Measurements from ENCODE around the gene CDS1. TPM values are rescaled to one million over a fixed set of nuclear protein-coding genes. Genes with fewer than 3 reads are reported as not detected.

CDS1 gene
- total RNA-seq, 2 experiments from 2014 or later: 0.17 to 0.36 TPM

DNA sequence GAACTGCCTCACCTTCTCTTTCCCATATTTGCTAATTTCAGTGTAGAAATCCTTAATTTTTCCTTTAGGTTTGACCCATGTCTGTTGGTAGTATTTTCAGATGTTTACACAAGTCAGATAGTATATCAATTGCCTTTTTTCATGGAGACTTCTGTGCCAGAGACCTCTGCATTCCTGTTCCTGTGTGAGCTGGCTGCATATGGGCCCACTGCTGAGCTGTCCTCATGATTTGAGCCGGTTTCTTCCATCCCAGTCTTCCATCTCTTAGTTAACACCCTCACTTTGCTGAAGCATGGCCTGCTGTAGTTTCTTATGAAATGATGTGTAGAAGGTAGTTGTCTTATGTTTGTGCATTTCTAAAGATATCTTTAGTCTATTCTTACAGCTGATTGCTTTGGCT is 40.0 kb downstream of the CDS1 start:
- intact Hi-C loops (cut with micrococcal nuclease): no loop called here
- H3K27ac Mint-ChIP-seq: no peak overlapping the region
- no peak for DNase-seq
- no peaks in the 10 kb centered on the region for H3K9me3 Mint-ChIP-seq
- no peaks in the 10 kb centered on the region for H3K27me3 Mint-ChIP-seq (ENCODE audit: low read depth)
- CTCF ChIA-PET: no interaction called here
- no peak overlapping the region for H3K4me3 Mint-ChIP-seq
- H3K4me1 Mint-ChIP-seq (ENCODE audit: low read depth): no peaks in the 10 kb centered on the region
- no peaks in the 10 kb centered on the region for H3K36me3 Mint-ChIP-seq (ENCODE audit: low read depth)

DNA sequence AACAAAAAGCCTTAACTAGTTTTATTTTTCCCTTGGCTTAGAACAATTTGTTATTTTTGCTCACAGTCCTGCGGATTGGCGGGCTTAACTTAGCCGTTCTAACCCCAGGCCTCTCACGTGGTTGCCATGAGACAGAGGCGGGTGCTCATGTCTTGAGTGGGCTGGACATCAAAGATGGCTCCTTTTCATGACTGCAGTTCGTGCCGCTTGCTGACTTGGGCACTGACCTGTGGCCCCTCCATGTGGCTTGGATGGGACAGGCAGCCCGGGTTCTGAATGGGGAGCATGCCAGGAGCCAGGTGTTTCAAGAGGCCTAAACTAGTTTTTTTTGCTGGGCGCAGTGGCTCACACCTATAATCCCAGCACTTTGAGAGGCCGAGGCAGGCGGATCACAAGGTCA is 40.7 kb downstream of the CDS1 start:
- Mint-ChIP-seq H3K27ac (no peak overlapping the region), H3K4me1 (ENCODE audit: low read depth) (no peaks in the 10 kb centered on the region), H3K36me3 (ENCODE audit: low read depth) (no peaks in the 10 kb centered on the region), H3K27me3 (ENCODE audit: low read depth) (no peaks in the 10 kb centered on the region), H3K9me3 (no peaks in the 10 kb centered on the region), H3K4me3 (no peak overlapping the region)
- DNase-seq: no peak
- CTCF ChIA-PET: interaction anchor here (0.6 kb wide), 1 partner anchor 980 kb away, joined by 4 read pairs; no protein-coding TSS in a partner anchor
- intact Hi-C loops (cut with micrococcal nuclease): no loop called here

DNA sequence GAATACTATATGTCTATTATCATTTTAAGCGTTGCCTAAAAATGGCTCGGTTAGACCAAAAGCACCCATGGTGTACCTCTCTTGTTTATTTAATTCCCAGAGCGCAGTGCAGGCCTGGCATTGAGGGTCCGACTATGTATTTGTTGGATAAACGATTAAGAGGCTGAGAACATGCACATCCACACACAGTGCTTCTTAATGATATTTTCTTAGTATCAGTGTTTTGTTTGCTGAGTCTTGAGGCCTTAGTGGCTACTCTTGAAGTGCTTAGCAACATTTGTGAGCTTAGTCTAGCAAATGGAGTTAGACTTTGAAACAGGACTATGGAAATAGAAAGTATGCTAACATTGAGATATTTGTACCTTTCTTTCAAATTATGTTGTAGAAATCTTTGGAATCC is 43.7 kb downstream of the CDS1 start:
- H3K27ac Mint-ChIP-seq: no peak overlapping the region
- DNase-seq: no peak
- no peaks in the 10 kb centered on the region for H3K4me1 Mint-ChIP-seq (ENCODE audit: low read depth)
- H3K36me3 Mint-ChIP-seq (ENCODE audit: low read depth): no peaks in the 10 kb centered on the region
- no peaks in the 10 kb centered on the region for H3K27me3 Mint-ChIP-seq (ENCODE audit: low read depth)
- H3K4me3 Mint-ChIP-seq: no peak overlapping the region
- CTCF ChIA-PET: no interaction called here
- H3K9me3 Mint-ChIP-seq: no peaks in the 10 kb centered on the region
- intact Hi-C loops (cut with micrococcal nuclease): no loop called here

DNA sequence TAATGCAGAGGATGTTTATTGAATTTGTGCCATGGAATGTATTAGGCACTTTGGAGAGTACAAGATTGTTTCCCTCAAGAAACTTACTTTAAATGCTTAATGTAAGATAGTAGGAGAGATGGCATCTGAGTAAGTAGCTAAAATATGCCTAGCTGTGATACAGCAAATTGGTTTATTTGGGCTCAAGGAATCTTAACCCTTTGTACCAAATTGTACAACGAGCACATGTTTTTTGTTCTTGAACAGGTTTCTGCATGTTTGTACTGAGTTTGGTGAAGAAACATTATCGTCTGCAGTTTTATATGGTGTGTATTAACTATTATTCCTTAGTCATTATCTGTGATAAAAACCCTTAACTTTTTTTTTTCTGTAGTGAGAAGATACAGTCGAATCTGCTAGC is 48.6 kb downstream of the CDS1 start:
- CTCF ChIA-PET: interaction anchor here (0.7 kb wide), 1 partner anchor 111 kb away, joined by 8 read pairs; no protein-coding TSS in a partner anchor

DNA sequence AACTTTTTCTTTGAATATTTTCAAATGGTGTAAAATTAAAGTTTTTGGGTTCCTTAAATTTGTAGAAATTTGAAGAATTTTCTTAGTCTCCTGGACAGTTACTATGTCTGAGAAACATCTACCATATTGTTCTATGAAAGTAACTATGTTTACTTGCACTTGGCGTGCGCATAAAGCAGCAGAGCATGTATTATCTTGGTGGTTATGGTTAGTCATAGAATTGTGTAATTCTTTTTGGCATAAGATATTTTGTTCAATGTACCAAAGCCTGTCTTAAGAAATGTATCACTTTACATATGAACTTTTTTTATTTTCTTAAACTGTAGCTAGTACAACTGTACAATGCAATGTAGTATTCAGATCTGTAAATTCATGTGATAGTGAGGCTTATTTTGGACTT is 49.2 kb downstream of the CDS1 start:
- intact Hi-C loops (cut with micrococcal nuclease): no loop called here
- DNase-seq: no peak
- Mint-ChIP-seq H3K27ac (no peak overlapping the region), H3K9me3 (peaks cover 3% of the 10 kb centered on the region), H3K4me1 (ENCODE audit: low read depth) (no peaks in the 10 kb centered on the region), H3K4me3 (no peak overlapping the region), H3K27me3 (ENCODE audit: low read depth) (no peaks in the 10 kb centered on the region), H3K36me3 (ENCODE audit: low read depth) (peaks cover 3% of the 10 kb centered on the region)
- CTCF ChIA-PET: no interaction called here

More for the DNA sequence above, 48.6 kb downstream of the CDS1 start:
- H3K9me3 Mint-ChIP-seq: peaks cover 3% of the 10 kb centered on the region
- no peak overlapping the region for H3K4me3 Mint-ChIP-seq
- intact Hi-C loops (cut with micrococcal nuclease): no loop called here
- no peaks in the 10 kb centered on the region for H3K27me3 Mint-ChIP-seq (ENCODE audit: low read depth)
- no peak for DNase-seq
- H3K4me1 Mint-ChIP-seq (ENCODE audit: low read depth): no peaks in the 10 kb centered on the region
- H3K36me3 Mint-ChIP-seq (ENCODE audit: low read depth): peaks cover 3% of the 10 kb centered on the region
- H3K27ac Mint-ChIP-seq: no peak overlapping the region

DNA sequence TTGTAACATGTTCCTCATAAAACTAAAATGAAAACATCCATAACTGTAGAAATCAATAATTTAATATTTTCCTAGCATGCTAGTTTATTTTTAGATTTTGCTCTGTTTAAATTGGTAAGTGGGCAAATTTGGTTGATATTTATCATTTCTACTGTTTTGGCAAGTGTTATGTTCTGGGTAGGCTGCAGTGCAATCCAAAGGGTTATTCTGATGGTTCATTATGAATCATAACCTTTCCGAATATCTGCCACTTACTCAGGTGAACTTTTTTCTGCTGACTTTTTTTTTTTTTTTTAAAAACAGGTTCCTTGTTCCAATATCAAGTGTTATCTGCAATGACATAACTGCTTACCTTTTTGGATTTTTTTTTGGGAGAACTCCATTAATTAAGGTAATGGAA is 52.0 kb downstream of the CDS1 start:
- Mint-ChIP-seq H3K9me3 (peaks cover 3% of the 10 kb centered on the region), H3K27me3 (ENCODE audit: low read depth) (no peaks in the 10 kb centered on the region), H3K4me1 (ENCODE audit: low read depth) (no peaks in the 10 kb centered on the region), H3K27ac (no peak overlapping the region), H3K4me3 (no peak overlapping the region), H3K36me3 (ENCODE audit: low read depth) (peaks cover 3% of the 10 kb centered on the region)
- CTCF ChIA-PET: no interaction called here
- intact Hi-C loops (cut with micrococcal nuclease): no loop called here
- no peak for DNase-seq

DNA sequence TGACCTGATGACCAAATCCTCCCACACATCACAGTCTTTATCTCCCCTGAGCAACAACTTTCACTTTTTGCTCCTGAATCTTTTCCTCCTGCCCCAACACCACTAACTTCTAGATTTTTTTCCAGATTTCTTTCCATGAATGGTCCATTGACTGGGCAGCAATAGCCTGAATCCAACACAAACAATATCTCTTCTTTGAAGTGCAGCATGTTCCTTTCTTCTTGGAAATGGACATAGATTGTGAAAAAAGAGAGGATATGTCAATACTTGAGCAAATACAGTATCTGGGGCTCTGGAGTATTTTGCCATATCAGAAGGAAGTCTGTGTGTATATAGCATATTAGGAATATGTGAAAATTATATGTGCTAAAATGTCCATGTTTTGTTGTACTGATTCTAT is 55.2 kb downstream of the CDS1 start:
- CTCF ChIA-PET: no interaction called here
- intact Hi-C loops (cut with micrococcal nuclease): no loop called here
- Mint-ChIP-seq H3K27ac (no peak overlapping the region), H3K4me3 (no peak overlapping the region), H3K9me3 (peaks cover 3% of the 10 kb centered on the region), H3K36me3 (ENCODE audit: low read depth) (peaks cover 3% of the 10 kb centered on the region), H3K4me1 (ENCODE audit: low read depth) (no peaks in the 10 kb centered on the region), H3K27me3 (ENCODE audit: low read depth) (no peaks in the 10 kb centered on the region)
- DNase-seq: no peak

DNA sequence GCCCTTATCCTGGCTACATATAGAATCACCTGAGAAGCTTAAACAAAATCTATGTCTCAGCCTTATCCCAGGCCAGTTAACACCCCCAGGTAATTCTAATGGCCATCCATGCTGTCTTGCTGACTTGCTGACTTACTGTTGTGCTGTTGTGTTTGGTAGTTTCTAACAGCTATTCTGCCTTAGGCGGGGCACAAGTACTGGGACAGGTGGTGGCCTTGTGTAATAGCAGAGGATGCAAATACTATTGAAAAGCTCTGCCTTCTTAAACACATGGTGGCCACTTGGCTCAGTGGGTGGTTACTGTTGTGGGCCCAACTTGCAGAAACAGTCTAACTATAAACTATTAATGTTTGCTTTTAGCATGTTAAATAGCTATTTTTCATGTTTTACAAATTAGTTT is 56.2 kb downstream of the CDS1 start:
- Mint-ChIP-seq H3K4me1 (ENCODE audit: low read depth) (no peaks in the 10 kb centered on the region), H3K9me3 (peaks cover 3% of the 10 kb centered on the region), H3K36me3 (ENCODE audit: low read depth) (peaks cover 3% of the 10 kb centered on the region), H3K4me3 (no peak overlapping the region), H3K27ac (no peak overlapping the region), H3K27me3 (ENCODE audit: low read depth) (no peaks in the 10 kb centered on the region)
- intact Hi-C loops (cut with micrococcal nuclease): no loop called here
- no peak for DNase-seq
- CTCF ChIA-PET: no interaction called here

DNA sequence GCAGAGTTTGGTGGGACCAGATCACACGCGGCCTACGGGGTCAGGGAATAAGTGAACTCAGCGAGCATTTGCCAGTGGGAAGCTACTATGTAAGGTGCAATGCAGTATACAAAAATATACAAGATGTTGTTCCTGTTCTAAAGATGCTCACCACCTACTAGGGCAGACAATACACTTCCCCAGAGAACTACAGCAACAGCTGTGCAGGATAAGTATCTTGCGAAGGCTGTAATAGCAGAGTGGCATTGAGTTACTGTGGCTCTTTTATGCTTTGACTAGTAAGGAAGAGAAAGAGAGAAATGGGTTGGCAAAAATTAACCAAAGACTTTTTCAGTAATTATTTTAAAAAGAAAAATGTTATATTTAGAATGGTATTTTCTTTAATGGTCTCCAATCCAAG is 61.2 kb downstream of the CDS1 start:
- CTCF ChIA-PET: no interaction called here
- no peak overlapping the region for H3K27ac Mint-ChIP-seq
- H3K36me3 Mint-ChIP-seq (ENCODE audit: low read depth): no peaks in the 10 kb centered on the region
- no peak overlapping the region for H3K4me3 Mint-ChIP-seq
- intact Hi-C loops (cut with micrococcal nuclease): no loop called here
- H3K9me3 Mint-ChIP-seq: no peaks in the 10 kb centered on the region
- H3K27me3 Mint-ChIP-seq (ENCODE audit: low read depth): no peaks in the 10 kb centered on the region
- no peak for DNase-seq
- H3K4me1 Mint-ChIP-seq (ENCODE audit: low read depth): no peaks in the 10 kb centered on the region

DNA sequence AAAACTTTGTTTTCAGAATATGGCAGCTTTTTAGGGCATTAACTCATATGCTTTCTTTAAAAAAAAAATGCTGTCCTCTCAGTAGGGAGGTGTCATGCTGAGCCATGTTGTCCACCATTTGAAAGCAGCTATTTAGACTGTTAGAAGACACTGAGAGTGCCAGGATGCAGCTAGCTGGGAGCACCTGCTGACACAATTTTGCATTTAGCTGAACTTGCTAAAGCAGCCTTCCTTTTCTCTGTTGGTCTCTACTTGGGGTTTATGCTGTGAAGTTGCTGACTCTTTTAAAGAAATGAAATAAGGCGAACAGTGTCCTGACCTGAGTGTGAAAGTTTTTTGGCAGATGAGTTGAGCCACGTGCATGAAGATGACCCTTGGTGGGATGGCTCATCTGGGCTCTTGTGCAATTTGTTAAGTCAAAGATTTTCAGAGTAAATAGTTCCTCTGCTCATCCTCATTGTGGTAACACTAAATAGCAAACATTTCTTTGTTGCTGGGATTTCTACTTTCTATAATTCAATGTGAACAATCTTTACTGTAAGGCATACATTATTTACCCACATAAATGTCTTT is 64.5 kb downstream of the CDS1 start:
- no peak for DNase-seq
- H3K9me3 Mint-ChIP-seq: no peaks in the 10 kb centered on the region
- CTCF ChIA-PET: no interaction called here
- H3K4me1 Mint-ChIP-seq (ENCODE audit: low read depth): no peaks in the 10 kb centered on the region
- intact Hi-C loops (cut with micrococcal nuclease): no loop called here
- peaks cover 4% of the 10 kb centered on the region for H3K36me3 Mint-ChIP-seq (ENCODE audit: low read depth)
- no peak overlapping the region for H3K4me3 Mint-ChIP-seq
- H3K27me3 Mint-ChIP-seq (ENCODE audit: low read depth): no peaks in the 10 kb centered on the region
- no peak overlapping the region for H3K27ac Mint-ChIP-seq

DNA sequence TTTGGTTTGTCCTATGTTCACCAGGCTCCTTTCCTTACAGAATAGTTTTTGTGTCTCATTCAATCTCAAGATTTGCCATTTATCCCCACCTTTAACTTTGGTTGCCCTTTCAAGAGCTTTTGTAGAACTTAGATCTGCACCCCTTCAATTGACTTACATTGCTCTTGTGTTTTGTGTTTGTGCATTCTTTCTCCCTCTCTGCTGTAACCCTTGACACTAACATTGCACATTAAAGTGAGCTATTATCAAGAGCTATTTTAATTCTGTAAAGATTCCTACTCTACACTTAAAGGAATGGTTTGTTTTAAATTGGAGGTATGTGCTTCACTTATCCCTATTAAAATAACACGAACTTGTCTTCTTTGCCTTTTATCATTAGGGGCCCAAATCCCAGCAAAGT is 65.3 kb downstream of the CDS1 start:
- no peak overlapping the region for H3K27ac Mint-ChIP-seq
- CTCF ChIA-PET: no interaction called here

DNA sequence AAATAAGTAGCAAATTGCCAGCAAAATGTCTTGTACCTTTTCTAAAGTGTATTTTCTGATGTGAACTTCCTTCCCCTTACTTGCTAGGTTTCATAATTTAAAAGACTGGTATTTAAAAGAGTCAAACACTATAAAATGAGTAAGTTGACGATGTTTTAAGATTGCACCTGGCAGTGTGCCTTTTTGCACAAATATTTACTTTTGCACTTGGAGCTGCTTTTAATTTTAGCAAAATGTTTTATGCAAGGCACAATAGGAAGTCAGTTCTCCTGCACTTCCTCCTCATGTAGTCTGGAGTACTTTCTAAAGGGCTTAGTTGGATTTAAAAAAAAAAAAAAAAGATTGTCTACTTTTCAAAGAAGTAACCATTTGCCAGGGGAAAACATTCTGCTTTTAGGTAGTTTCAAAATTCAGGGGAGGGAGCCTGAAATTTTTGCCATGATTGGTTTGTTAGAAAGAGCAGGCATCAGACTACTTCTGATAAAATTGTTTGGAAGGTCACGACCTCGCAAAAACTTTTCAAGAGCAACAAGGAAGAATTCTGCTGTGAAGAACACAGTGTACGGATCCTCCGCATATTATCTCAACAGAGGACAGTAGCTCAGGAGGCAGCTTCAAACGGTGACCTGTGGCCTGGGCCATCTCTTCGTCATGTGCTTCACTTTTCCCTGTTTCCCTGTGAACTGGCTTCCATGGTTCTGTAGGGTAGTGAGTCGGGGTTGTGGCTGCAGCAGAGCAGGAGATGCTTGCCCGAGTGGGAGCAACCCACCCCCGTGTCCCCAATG is 66.1 kb downstream of the CDS1 start:
- Mint-ChIP-seq H3K4me3 (no peak overlapping the region), H3K9me3 (no peaks in the 10 kb centered on the region), H3K4me1 (ENCODE audit: low read depth) (no peaks in the 10 kb centered on the region), H3K27me3 (ENCODE audit: low read depth) (no peaks in the 10 kb centered on the region), H3K27ac (no peak overlapping the region), H3K36me3 (ENCODE audit: low read depth) (peaks cover 4% of the 10 kb centered on the region)
- CTCF ChIA-PET: interaction anchor here (0.6 kb wide), 1 partner anchor 623 kb away, joined by 4 read pairs; no protein-coding TSS in a partner anchor
- intact Hi-C loops (cut with micrococcal nuclease): no loop called here
- DNase-seq: no peak

More for the DNA sequence above, 65.3 kb downstream of the CDS1 start:
- H3K36me3 Mint-ChIP-seq (ENCODE audit: low read depth): peaks cover 4% of the 10 kb centered on the region
- intact Hi-C loops (cut with micrococcal nuclease): no loop called here
- H3K4me1 Mint-ChIP-seq (ENCODE audit: low read depth): no peaks in the 10 kb centered on the region
- no peak overlapping the region for H3K4me3 Mint-ChIP-seq
- H3K27me3 Mint-ChIP-seq (ENCODE audit: low read depth): no peaks in the 10 kb centered on the region
- no peaks in the 10 kb centered on the region for H3K9me3 Mint-ChIP-seq
- DNase-seq: no peak

DNA sequence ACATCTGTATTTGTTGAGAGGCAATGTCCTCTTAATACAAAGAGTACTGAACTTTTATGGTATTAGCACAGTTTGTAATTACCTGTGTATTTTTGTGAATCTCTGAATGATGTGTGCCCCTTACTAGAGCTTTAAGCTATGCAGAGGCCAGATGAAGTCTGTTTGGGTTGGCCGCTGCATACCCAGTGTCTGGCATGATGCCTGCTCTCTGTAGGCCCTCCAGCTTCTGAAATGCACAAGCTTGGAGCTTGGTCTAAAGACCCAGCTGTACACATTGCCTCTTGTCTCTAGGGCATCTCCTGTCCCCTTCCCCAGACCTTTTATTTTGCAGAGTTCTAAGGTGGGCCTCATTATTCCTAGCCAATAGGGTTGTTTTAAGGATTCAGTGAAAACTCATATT is 68.6 kb downstream of the CDS1 start:
- intact Hi-C loops (cut with micrococcal nuclease): no loop called here
- H3K27ac Mint-ChIP-seq: no peak overlapping the region
- no peak overlapping the region for H3K4me3 Mint-ChIP-seq
- H3K9me3 Mint-ChIP-seq: peaks cover 2% of the 10 kb centered on the region
- peaks cover 2% of the 10 kb centered on the region for H3K27me3 Mint-ChIP-seq (ENCODE audit: low read depth)
- H3K4me1 Mint-ChIP-seq (ENCODE audit: low read depth): no peaks in the 10 kb centered on the region
- H3K36me3 Mint-ChIP-seq (ENCODE audit: low read depth): peaks cover 4% of the 10 kb centered on the region
- CTCF ChIA-PET: no interaction called here
- no peak for DNase-seq
